Coronary artery (tissue), 2 donors: ENCODE results near the gene MOB3B.

Experiments used
- DNase-seq: peaks from one replicate; pipeline ENCODE4 v3.0.0-alpha.2; 2017; ENCODE audit warnings: low spot score
- H3K27ac ChIP-seq, 2 donors: fragments of 200-600 bp; sonication (generic); one replicate each; pipeline ENCODE4 v1.5.1; 2016 to 2019
- H3K4me3 ChIP-seq: fragments of 200-600 bp; sonication (generic); 2 replicates; pipeline ENCODE4 v1.5.1; 2016; ENCODE audit warnings: mild to moderate bottlenecking, moderate library complexity
- CTCF ChIP-seq: fragments of 200-600 bp; sonication (generic); IDR thresholded peaks from one replicate; pipeline ENCODE4 v1.5.1; 2019; ENCODE audit warnings: antibody characterized with exemption

MOB3B gene

GRCh38 chr9:27361492-27361891 is 168.1 kb downstream of the MOB3B start:
- DNase-seq = no peak

GRCh38 chr9:27359763-27360162 is 169.9 kb downstream of the MOB3B start:
- no peak for TF ChIP-seq CTCF
- no peak for DNase-seq
- H3K4me3 ChIP-seq = no peak overlapping the region
- H3K27ac ChIP-seq = no peak overlapping the region

More at GRCh38 chr9:27361492-27361891, 168.1 kb downstream of the MOB3B start:
- Histone ChIP-seq H3K27ac (no peak overlapping the region), H3K4me3 (no peak overlapping the region)
- no peak for TF ChIP-seq CTCF

- Histone ChIP-seq H3K4me3 (no peak overlapping the region), H3K27ac (no peak overlapping the region)
- TF ChIP-seq CTCF = no peak
- no peak for DNase-seq
These were observed 171.6 kb downstream of the MOB3B start for GRCh38 chr9:27358007-27358406.

GRCh38 chr9:27356446-27356845 is 173.2 kb downstream of the MOB3B start:
- TF ChIP-seq CTCF = no peak
- Histone ChIP-seq H3K4me3 (no peak overlapping the region), H3K27ac (peak overlapping the region; percentile 26 to 53)
- no peak for DNase-seq

GRCh38 chr9:27355166-27355565 is 174.4 kb downstream of the MOB3B start:
- Histone ChIP-seq H3K4me3 (no peak overlapping the region), H3K27ac (peak overlapping the region; percentile 31 to 84)
- DNase-seq = no peak
- TF ChIP-seq CTCF = no peak

GRCh38 chr9:27353474-27354229 is 176.0 kb downstream of the MOB3B start:
- Histone ChIP-seq H3K27ac (peak overlapping the region; percentile 36 to 79), H3K4me3 (peak overlapping the region; percentile 11)
- no peak for TF ChIP-seq CTCF
- peak; percentile 85 for DNase-seq

- no peak for TF ChIP-seq CTCF
- H3K4me3 ChIP-seq = no peak overlapping the region
- no peak for DNase-seq
- peak overlapping the region; percentile 36 to 79 for H3K27ac ChIP-seq
These were observed 176.5 kb downstream of the MOB3B start for GRCh38 chr9:27353166-27353473.
